ENCODE data around the gene MFRP.

Gene MFRP

DNA sequence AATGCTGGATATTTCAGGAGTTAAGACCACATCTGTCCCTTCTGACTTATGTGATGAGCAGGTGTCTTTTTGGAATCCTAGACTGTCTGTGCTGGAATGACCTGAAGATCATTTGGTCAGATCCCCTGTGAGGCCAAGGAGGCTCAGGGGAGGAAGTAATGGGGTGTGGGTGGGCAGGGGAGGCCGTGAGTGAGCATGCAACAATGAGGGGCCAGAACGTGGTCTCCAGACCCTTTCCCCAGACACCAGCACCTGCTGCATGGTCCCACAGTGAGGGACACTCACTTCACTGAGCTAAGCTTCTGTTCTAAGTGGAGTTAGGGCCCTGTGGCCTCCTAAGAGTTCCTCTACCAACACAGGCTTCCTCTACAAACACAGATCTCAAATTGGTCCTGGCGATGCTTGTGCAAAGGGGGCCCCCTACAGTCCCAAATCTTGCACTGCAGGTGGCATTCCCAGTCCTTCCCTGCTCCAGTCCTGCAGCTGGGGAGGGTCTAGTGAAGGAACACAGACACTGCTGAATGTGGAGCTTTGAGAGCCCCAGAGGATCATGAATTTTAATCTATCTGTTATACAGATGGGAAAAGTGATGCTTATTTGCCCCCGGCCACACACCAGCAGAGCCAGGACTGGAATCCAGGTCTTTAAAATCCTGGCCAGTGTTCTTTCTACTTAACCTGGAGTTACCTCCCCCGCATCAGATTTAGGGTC, 27.6 kb upstream of the MFRP start:
- H3K4me3 ChIP-seq (ENCODE audit: low read depth, low read length), result no peak overlapping the region
- DNase-seq (ENCODE audit: low read depth), result no peak

DNA sequence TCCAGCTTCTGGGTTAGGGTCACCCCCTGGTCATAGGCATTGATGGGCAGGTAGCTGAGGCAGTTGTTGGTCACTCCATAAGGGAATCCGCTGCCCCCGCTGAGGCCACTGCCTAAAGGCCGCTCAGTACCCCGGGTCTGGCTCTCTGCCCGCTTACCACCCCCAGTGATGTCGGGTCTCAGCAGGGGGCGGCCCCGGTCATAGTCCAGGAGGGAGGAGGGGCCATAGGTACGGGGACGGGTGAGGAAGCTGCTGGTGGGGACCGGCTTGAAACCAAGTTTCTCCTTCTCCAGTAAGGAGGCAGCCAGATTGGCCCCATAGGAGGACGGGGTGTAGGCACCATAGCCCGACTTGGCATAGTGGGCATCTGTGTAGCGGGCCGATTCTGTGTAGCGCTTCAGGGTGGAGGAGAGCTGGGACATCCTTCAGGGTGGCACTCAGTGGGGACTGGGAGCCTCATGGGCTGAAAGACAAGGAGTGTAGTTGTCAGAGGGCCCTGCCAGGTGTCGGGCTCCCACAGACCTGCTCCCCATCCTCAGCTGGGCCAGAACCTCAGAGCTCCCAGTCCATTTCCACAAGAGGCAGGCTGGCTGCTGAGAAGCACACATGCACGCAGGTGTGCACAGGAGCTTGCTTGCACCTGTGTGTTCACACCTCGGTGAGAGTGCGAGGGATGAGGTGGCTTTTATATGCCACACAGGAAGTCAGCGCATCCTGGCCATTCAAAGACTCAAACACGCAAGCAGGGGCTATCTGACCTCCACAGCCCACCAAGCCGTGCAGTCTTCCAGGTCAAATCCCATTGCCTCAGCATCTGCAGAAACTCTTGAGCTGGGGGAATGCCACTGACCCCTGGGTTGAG, 26.8 kb upstream of the MFRP start:
- H3K4me3 ChIP-seq (ENCODE audit: low read depth, low read length), result no peak overlapping the region
- DNase-seq (ENCODE audit: low read depth), result no peak

DNA sequence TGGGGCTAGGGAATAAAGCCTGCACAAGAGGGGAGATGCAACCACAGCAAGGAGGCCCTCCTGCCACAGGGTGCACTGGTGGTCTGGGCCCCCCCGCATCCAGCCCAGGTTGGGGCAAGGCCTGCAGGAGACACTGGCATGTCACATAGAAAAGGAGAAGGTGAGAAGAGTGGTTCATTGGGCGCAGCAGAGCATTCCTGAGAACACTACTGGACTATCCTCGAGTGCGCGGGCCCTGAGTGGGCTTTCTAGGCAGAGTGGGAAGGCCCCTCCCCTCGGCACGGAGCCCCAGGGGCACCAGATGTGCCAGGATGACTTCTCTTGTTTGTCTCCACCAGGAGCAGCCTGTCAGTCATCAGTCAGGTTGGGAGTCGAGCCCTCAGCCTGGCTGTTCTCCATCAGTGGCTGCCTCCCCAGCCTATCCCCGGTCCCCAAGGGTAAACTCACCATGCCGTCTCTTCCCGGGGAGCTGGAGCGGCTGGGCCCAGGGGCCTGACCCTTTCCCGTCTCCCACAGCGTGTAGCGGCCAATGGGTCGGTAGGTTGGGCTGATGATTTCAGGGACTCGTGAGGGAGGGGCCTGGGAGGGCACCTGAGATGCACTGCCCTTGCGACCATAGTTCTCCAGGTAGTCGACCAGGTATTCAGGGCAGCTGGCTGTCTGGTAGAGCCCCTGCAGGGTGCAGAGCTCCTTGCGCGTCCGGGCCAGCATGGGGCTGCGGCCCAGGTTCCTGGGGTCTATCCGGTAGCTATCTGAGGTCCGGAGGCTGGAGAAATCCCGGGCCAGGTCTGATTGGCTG, 26.0 kb upstream of the MFRP start:
- DNase-seq (ENCODE audit: low read depth), result no peak

DNA sequence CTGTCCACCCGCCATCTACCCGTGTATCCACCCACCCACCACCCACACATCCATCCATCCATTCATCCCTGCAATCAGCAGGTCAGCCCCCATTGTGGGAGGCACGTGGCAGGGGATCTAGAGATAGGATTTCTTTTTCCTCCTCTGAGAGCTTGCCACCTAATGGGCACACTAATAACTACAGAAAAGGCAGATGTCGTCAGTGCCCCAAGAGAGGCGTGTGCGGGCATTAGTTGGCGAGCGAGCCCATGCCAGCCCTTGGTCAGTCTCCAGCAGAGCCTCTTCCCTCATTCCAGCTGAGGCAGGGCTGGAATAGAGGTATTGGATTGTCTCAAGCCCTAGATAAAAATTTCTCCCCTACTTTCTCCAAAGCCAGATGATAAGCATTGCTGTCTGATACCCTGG, 25.3 kb upstream of the MFRP start:
- H3K4me3 ChIP-seq (ENCODE audit: low read depth, low read length), result no peak overlapping the region
- DNase-seq (ENCODE audit: low read depth), result no peak

More for the DNA sequence above, 26.0 kb upstream of the MFRP start:
- H3K4me3 ChIP-seq (ENCODE audit: low read depth, low read length), result no peak overlapping the region

DNA sequence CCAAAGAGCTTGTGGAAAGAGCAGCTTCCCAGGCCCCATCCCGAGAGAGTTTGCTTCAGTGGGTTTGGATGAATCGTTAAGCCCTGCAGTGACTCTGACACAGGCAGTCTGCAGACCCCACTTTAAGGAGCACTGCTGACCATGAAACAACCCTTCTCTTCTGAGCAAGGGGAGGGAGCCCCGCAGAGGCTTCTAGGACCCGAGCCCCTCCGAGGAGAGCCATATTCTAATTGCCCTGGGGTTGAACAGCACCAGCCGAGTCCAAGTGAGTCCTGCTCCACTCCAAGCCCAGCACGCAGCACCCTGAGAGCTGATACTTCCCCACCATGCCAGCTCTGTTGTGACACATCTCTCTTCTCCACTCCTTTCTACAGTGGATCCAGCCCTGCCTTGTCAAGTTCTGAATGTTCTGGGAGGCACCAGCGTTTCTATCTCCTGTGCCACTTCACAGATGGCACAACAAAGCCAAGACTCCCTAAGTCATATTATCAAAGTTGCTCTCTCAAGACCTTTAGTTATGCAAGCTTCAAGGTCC, 24.6 kb upstream of the MFRP start:
- no peak for DNase-seq (ENCODE audit: low read depth)
- H3K4me3 ChIP-seq (ENCODE audit: low read depth, low read length), result no peak overlapping the region

DNA sequence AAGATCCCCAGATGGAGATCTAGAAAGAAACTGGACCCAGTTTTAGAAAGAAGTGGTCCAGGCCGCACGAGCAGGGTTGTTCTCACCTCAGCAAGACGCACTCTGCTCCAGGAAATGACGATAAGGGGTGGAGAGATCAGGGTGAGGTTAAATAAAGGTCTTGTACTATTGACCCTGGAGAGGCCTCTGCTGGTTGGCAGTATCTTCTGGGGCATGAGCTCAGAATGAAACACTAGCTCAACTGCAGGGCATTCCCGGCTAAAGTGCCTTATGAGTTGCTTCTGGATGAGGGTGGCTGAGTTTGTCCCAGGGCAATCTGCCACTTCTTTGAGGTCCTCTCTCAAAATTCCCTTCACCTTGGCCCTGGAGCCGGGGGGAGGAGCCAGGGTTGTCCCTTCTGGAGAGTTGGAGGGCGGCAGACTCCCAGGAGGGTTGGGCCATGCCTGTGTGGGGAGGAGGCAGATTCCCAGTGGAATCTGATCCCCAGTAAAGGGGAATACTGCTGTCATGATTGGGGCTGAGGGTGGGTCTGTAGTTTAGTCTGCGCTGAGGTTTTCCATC, 24.1 kb upstream of the MFRP start:
- no peak for DNase-seq (ENCODE audit: low read depth)
- H3K4me3 ChIP-seq (ENCODE audit: low read depth, low read length), result no peak overlapping the region

DNA sequence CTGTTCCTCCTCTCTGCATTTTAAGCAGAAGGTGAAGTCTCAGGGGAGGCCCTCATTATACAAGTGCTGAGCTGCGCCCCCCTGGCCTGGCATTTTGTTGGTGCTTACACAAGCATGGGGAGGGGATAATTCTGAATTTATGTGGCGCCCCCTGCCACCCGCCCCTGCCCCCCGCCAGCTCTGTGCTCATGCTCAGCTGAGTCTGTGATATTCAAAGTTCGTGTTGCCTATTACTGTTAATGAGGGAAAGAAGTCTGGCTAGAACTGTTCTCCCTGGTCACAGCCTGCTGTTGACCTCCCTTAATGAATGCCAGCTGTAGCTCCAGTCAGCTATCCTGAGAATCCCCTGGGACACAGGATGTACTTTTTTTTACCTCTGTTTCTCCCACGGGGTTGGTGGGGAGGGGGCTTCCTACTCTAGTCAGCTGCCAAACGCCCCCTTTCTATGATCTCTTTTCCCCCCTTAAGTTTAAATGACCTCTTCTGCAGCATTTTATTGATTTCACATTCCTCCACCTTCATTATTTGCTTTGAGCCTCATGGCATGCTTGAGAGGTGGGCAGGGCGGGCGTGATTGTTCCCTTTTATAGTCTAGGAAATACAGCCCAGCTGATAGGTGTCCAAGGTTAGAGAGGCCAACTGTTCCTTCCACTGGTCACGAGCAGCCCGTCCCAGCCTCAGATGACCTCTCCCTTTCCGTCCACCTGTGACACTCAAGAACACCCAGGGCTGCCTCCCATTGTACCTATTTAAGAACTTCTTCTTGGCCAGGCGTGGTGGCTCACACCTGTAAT, 22.8 kb upstream of the MFRP start:
- no peak for DNase-seq (ENCODE audit: low read depth)
- H3K4me3 ChIP-seq (ENCODE audit: low read depth, low read length), result no peak overlapping the region

DNA sequence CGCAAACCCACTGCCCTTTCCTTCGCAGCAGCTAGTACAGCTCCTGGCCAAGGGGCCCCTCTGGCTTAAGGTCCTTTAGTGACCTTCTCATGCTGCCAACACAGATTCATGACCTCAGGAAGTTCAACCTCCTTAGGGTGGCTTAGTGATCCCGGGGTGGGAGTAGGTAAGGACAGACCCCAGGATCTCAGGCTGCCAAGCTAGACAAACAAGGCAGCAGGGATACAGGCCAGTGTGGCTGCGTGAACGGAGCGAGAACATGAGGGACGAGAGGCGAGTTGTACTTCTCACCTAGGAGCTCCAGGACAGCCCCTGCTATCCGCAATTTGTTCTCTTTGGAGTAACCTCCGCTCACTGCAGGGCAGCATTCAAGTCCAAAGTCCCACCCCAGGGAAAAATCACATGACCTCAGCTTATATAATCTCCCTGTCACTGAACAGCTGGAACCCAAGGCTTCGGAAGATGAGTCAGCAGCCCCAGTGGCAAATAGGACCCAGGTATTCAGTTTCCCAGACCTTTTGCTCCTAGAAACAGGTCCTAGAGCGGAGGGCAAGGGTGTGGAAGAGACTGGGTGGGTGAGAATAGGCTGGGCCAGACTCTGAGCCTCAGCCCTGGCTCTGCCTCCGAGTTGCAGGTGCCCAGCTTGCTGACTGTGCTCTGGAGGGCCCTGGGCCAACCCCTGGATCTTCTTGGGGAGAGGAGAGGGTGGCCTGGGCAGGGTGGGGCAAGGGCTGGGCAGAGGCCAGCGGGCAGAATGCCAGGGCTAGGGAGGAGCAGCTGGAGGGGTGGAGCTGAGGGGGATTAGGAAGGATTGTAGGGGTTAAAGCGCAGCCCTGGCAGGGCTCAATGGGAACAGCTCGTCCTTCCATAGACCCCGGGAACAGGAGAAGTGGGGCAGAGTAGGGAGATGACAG, 21.9 kb upstream of the MFRP start:
- DNase-seq (ENCODE audit: low read depth), result no peak

DNA sequence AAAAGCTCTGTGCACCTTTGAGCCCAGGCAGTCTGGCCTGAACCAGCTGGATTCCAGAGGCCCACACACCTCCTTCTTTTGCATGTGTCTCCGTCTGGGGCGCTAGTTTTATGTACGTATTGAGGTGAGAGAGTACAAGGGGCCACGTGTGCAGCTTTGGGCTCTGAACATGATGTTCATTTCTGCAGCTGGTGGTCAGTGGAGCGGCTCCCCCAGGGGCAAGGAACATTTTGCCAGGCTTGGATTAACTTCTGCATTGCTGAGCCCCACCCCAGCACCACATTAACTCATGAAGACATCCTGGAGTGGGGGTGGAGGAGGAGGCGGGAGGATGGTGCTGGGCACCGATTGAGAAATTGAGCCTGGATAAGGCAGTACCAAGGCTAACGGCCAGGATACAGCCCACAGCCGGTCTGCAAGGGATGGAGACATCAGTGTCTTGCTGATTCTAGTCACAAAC, 21.2 kb upstream of the MFRP start:
- no peak for DNase-seq (ENCODE audit: low read depth)
- no peak overlapping the region for H3K4me3 ChIP-seq (ENCODE audit: low read depth, low read length)

More for the DNA sequence above, 21.9 kb upstream of the MFRP start:
- H3K4me3 ChIP-seq (ENCODE audit: low read depth, low read length), result no peak overlapping the region

DNA sequence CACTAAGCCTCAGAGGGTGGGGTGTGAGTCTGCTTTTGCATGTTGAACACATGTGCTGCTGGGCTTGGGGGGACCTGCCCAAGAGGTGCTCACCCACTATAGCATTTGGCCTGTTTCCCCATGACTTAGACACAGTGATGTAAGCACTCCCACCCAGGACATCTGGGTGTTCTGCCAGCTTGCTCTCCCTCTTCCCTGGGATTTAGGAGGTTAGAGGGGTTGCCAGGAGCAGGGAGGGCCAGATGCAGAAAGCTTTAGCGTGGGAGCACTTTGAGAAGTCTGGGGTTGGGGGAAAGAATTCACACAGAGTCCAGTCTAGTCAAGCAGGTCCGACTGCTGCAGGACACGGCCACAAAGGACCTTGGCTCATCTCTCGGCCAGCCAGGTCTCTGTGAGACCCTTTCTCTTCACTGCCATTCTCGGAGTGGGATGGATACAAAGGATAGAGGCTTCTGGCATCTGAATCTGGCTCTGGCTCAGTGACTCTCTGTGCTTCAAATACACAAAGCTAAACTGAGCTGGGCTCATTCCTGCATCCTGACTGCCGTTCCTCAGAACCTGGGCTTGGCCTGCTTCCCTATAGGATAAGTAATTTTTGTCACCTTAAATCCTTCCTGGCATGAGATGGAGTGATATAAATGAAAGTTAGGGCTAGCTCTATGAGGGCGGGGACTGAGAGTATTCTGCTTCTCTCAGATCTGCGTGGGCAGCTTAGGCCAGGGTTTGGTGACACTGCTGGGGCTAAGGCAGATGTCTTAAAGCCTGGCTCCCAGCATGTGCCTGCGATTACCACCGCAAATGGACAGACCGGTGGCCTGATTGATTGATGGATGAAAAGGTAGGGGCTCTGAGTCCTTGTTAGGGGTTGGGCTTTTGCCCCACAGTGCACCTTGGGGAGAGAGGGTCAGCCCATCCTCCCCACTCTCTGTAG, 20.4 kb upstream of the MFRP start:
- no peak for DNase-seq (ENCODE audit: low read depth)
- no peak overlapping the region for H3K4me3 ChIP-seq (ENCODE audit: low read depth, low read length)

DNA sequence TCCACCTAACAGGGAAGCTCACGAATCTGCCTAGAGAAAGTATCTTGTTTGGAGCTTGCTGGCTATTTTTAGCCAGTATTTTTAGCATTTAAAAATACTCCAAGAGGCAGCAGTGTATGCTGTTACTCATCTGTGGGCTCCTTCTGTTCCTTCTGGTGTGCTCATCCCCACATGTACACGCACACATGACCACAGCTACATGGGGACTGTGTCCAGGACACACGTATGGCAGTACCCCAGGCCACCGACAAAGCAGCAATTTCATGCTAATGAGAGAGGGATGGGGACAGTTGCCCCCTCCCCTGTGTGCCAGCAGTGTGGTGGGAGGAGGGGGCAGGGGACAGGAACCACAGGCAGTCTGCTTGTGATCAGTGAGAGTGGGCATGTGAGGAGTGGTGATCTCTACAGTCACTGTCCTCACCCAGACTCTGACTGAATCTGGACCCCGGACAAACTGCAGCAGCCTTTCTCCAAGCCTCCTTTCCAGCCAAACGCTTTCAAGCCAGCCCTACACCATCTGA, 18.6 kb upstream of the MFRP start:
- H3K4me3 ChIP-seq (ENCODE audit: low read depth, low read length), result no peak overlapping the region
- no peak for DNase-seq (ENCODE audit: low read depth)

DNA sequence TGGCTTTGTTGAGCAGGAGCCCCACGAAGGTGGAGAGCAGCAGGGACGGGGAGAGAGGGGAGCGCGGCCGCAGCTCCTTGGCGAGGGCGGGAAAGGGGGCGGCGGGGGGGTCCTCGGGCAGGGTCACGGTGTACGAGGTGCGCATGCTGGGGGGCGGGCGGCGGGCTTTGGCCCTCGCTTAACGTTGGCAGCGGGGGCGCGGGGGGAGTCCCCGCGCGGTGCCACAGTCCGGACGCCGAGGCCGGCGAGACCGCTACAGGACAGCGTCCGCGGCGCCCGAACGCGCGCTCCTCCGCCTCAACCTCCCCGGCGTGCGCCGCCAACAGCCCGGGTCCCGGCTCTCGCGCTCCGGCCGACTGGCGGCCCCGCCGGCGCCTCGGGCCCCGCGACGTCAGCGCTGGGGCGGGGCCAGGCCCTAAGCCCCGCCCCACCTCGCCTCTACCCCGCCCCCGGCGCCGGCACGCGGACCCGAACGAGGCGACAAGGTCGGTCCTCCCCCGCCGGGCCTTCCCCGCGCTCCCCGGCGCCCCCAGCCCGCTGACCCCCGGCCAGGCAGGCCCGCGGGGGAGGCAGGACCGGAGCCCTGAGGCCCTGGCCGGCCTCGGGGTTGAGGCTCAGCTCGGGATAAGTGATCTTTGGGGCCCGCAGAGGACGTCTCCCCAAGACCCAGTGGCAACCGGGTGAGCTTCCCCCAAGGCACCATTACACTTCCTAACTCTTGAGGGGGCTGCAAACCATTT, 17.5 kb upstream of the MFRP start:
- peak overlapping the region; percentile 51 for H3K4me3 ChIP-seq (ENCODE audit: low read depth, low read length)
- no peak for DNase-seq (ENCODE audit: low read depth)

DNA sequence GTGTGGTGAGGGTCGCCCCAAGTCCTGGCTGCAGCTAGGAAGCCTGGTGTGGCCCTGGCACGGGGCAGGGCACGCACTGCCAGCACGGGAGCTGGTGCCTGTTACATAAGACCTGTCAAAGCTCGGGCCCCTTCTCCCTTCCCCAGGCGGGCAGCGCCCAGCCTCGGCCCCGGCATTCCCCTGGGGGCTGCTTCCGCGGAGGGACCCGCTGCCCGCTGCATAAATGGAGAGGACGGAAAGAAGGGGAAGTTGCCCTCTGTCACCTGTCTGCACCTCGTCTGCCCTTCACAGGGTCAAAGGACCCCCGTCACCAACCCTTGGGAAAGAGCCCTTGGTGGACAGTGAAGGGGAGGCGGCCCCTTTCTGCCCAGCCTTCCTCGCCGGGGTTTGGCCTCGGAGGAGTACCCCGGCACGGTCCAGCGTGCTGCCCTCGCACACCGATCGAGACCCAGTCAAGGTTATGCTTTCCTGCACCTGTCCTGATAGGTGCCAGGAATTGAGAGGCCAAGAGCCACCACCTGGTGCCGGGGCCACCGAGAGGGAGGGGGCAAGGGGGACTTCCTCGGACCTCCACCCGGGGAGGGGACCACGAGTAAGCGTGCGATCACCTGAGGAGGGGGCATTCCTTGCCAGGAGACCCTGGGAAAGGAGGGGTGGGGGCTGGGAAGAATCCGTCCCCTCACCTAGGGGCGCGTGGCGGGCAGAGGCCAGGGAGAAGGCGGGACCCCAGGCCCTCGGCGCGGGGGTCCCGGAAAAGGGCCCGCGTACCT, 16.8 kb upstream of the MFRP start:
- no peak for DNase-seq (ENCODE audit: low read depth)
- H3K4me3 ChIP-seq (ENCODE audit: low read depth, low read length), result peak overlapping the region; percentile 51

DNA sequence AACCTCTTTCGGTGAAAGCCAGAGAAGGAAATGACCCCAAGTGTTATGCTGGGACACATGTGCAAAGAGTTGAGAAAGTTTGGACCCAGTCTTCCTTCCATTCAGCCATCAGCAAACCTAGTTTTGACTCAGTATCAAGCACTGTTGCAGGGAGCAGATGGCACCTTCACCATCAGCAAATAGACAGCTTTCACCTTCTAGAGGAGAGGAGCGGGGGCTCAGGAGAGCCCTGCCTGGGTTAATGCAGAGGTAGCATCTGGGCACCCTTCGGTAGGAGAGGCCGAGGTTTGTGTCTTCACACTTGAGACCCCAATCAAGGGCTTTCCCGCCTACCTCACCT, 16.2 kb upstream of the MFRP start:
- peak overlapping the region; percentile 51 for H3K4me3 ChIP-seq (ENCODE audit: low read depth, low read length)
- no peak for DNase-seq (ENCODE audit: low read depth)
